ENCODE data around the gene PSME2. TPM values are rescaled to one million over a fixed set of nuclear protein-coding genes. Genes with fewer than 3 reads are reported as not detected.

PSME2 gene
- total and polyA plus RNA-seq, 2 experiments from 2014 or later: 54.0 to 259 TPM

- no peaks in the 10 kb centered on the region for H3K4me1 ChIP-seq (ENCODE audit: insufficient read depth)
- peaks cover 5% of the 10 kb centered on the region; the same call in 1 of the 2 replicates for H4K20me1 ChIP-seq (replicated peaks; ENCODE audit: insufficient read depth)
- H3K27ac ChIP-seq (ENCODE audit: low read depth): no peak overlapping the region
- ATAC-seq: no peak
- H3K79me2 ChIP-seq (replicated peaks; ENCODE audit: insufficient read depth): no peaks in the 10 kb centered on the region
- H3K4me3 Mint-ChIP-seq: no peak overlapping the region
- peaks cover 31% of the 10 kb centered on the region for H3K36me3 ChIP-seq (ENCODE audit: insufficient read depth)
- H3K9me3 Mint-ChIP-seq: peaks cover 14% of the 10 kb centered on the region
- peaks cover 5% of the 10 kb centered on the region; the same call in 1 of the 2 replicates for H3F3A ChIP-seq (replicated peaks; ENCODE audit: low read depth)
- H3K4me1 Mint-ChIP-seq: peaks cover 3% of the 10 kb centered on the region; the same call in 1 of the 3 replicates
- TF ChIP-seq JUNB (IDR thresholded peaks at IDR 0.05; ENCODE audit: unreplicated experiment): no peak
- TF ChIP-seq CTCF (conservative IDR thresholded peaks at IDR 0.05; ENCODE audit: low read depth in 2 of 2): no peak
- TF ChIP-seq ZNF462 (CRISPR knock-in tag; IDR thresholded peaks at IDR 0.05): no peak
- TF ChIP-seq ZNF114 (CRISPR knock-in tag; IDR thresholded peaks at IDR 0.05): no peak
- no peak for TF ChIP-seq EZH2 (IDR thresholded peaks at IDR 0.05; ENCODE audit: low read depth, unreplicated experiment)
- no peak for TF ChIP-seq STAT1 (IDR thresholded peaks at IDR 0.05; ENCODE audit: unreplicated experiment)
- TF ChIP-seq ZNF331 (CRISPR knock-in tag; IDR thresholded peaks at IDR 0.05; ENCODE audit: low read depth): no peak
- no peak for TF ChIP-seq EZH2phosphoT487 (IDR thresholded peaks at IDR 0.05; ENCODE audit: unreplicated experiment)
- TF ChIP-seq CREB1 (CRISPR knock-in tag; IDR thresholded peaks at IDR 0.05; ENCODE audit: low read depth): no peak
- TF ChIP-seq NANOG (IDR thresholded peaks at IDR 0.05; ENCODE audit: borderline replicate concordance): no peak
- no peak for TF ChIP-seq REST (IDR thresholded peaks at IDR 0.05; ENCODE audit: unreplicated experiment)
- TF ChIP-seq ETS1 (IDR thresholded peaks at IDR 0.05): no peak
- no peak for TF ChIP-seq POLR2AphosphoS5 (IDR thresholded peaks at IDR 0.05; ENCODE audit: low read depth)
- peaks cover 5% of the 10 kb centered on the region for H3K27me3 Mint-ChIP-seq (ENCODE audit: insufficient read depth, low read depth, poor library complexity)
- H2AFZ ChIP-seq: no peak overlapping the region
- H3K4me2 ChIP-seq: no peak overlapping the region
- DNase-seq (ENCODE audit: low spot score): no peak
- H3K9me2 ChIP-seq (ENCODE audit: insufficient read depth): no peaks in the 10 kb centered on the region
- H3K4me3 ChIP-seq: no peak overlapping the region
- H3K27ac Mint-ChIP-seq: no peak overlapping the region
- H3K36me3 Mint-ChIP-seq (ENCODE audit: low read depth): peaks cover 77% of the 10 kb centered on the region
- H3K27me3 ChIP-seq (ENCODE audit: insufficient read depth): no peaks in the 10 kb centered on the region
Observed at GRCh38 chr14:24102357-24103048, 43.9 kb downstream of the PSME2 start.
